HG03460 (cell line): ENCODE results near the gene ADCY1.
"Not testable (repeated sequence)": the region's sequence is repeated elsewhere in the genome, so short reads cannot be mapped to it uniquely, and the experiment has no call there.

ENCODE experiments used
- ATAC-seq: cut with Tn5 transposase; IDR thresholded peaks from one replicate; pipeline ENCODE4 v1.9.1; 2021; ENCODE audit not compliant: unreplicated experiment

The ADCY1 gene

GRCh38 chr7:45573661-45574415, at the start of gene ADCY1:
Gene ADCY1, plus strand, starts transcription at chr7:45574368. Its CDS starts 176 bp downstream, at chr7:45574544.
- ATAC-seq: no peak

DNA sequence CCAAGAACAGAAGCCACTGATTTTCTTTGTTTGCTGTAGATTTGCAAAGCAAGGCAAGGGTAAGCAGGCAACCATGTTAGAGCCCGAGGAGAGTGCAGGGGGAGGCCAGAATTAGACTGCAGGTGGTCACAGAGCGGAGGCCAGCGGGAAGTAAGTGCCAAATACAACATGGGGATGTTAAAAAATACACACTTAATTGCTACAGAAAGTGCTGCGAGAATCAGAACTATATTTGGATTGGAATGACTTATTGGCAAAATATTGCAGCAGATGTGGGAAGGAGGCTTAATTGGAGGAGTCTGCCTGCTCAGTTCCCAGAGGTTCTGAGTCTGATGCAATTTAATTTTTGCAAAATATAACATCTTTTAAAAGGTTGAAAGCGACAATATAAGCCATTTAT, 49.7 kb upstream of the ADCY1 start:
- no peak for ATAC-seq

DNA sequence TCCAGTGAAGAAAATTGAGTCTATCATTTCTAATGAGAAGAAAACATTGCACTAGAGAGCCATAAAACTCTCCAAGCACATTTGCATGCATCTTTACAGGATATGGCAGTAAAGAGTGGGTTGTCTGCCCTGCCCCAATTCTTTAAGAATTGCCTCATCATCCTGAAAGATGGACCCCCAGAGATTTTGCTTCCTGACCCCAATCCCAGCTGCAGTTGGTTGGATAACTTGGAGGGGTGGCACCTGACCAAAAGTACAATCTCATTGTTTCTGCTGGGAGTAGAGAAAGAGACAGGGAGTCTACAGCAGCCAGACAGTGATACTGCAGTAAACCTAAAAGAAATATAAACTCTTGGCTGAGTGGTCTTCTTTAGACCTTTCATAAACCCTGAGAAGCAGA, 49.1 kb upstream of the ADCY1 start:
- no peak for ATAC-seq

DNA sequence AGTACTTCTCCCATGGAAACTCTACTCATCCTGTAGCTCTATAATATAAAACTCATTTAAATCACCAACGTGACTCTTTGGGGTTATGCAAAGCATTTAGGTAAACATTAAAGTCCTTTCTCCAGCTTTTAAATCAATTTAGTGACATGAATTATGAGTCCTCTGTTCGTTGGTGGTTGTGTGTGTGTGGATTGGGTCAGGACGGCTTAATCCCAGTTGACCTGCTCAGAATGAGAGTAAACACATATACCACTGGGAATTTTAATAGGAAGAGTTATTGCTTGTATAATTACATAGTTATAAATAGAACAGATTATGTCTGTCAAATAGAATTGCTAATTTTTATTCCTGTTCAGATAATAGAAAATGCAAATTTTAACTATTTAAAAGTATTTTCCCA, 30.7 kb upstream of the ADCY1 start:
- ATAC-seq: no peak

GRCh38 chr7:45545105-45545710, 29.0 kb upstream of the ADCY1 start:
- ATAC-seq: not testable (repeated sequence)

- ATAC-seq: not testable (repeated sequence)
Observed at GRCh38 chr7:45548917-45549316, 25.3 kb upstream of the ADCY1 start.

- ATAC-seq: no peak
Observed at GRCh38 chr7:45563401-45563800, 10.8 kb upstream of the ADCY1 start.

DNA sequence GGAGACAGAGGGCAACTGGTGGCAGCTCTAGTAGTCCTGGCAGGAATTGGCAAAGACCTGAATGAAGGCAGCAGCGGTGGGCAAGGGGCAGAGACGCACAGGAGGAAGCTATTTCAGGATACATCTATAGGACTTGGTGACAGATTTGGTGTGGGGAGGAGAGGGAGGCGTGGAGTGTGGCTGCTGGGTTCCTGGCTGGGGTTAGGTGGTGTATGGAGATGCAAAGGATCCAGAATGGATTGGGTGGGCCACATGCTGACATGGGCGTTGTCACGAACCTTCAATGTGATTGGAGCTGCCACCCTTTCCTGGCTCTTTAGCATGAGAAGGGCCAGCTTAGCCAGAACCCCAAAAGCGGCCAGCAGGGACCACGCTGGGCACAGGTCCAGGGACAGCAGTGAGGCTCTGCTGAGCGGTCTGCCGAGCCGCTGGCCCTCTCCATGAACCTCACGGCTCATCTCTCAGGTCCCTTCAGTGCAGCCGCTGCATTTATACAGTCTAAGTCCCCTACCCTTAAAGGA, 10.2 kb upstream of the ADCY1 start:
- ATAC-seq: no peak

GRCh38 chr7:45564485-45564884, 9.7 kb upstream of the ADCY1 start:
- no peak for ATAC-seq

- no peak for ATAC-seq
Observed at GRCh38 chr7:45564886-45565455, 9.2 kb upstream of the ADCY1 start.

DNA sequence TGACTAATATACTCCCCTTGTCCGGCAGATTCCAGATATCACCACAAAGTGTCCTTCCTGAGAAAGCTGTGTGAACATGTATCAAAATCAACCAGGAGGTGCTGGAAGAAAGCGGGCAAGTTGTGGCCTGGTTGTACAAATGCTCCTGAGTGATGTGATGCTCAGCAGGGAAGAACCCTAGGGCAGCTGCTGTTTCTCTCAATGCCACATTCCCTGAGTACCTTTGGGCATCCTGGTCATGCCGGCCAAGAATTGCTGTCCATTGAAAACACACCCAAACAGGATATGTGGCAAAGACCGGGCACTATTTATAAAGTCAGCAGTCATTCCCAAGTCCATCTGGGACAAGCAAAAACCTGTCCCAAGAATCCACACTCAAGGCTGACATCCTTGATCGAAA, 7.8 kb upstream of the ADCY1 start:
- no peak for ATAC-seq

GRCh38 chr7:45566961-45567360, 7.2 kb upstream of the ADCY1 start:
- ATAC-seq: no peak

DNA sequence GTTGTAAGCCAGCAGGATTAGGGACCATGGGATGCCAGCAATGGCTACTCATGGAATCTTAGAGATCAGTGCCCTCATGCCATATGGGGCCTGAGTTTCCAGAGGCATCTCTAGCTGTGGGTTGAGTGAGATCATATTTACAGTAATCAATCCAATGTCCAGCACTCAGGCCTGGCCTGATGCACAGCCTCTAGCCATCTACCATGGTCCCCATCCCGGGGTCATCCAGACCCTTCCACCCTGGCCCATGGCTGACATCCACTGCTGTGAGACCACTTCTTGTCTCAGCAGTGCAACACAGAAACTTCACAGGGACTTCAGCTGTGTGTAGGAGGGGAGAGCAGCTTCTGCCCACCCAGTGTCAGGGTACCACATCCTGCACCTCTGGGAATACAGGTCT, 6.5 kb upstream of the ADCY1 start:
- no peak for ATAC-seq

- ATAC-seq: no peak
Observed at GRCh38 chr7:45568536-45569289, 5.5 kb upstream of the ADCY1 start.

GRCh38 chr7:45569290-45569685, 4.9 kb upstream of the ADCY1 start:
- ATAC-seq: no peak

GRCh38 chr7:45570797-45571196, 3.4 kb upstream of the ADCY1 start:
- no peak for ATAC-seq

- no peak for ATAC-seq
Observed at GRCh38 chr7:45573204-45573603, 964 bp upstream of the ADCY1 start.

GRCh38 chr7:45574416-45574668, 174 bp downstream of the ADCY1 start:
- ATAC-seq: no peak

DNA sequence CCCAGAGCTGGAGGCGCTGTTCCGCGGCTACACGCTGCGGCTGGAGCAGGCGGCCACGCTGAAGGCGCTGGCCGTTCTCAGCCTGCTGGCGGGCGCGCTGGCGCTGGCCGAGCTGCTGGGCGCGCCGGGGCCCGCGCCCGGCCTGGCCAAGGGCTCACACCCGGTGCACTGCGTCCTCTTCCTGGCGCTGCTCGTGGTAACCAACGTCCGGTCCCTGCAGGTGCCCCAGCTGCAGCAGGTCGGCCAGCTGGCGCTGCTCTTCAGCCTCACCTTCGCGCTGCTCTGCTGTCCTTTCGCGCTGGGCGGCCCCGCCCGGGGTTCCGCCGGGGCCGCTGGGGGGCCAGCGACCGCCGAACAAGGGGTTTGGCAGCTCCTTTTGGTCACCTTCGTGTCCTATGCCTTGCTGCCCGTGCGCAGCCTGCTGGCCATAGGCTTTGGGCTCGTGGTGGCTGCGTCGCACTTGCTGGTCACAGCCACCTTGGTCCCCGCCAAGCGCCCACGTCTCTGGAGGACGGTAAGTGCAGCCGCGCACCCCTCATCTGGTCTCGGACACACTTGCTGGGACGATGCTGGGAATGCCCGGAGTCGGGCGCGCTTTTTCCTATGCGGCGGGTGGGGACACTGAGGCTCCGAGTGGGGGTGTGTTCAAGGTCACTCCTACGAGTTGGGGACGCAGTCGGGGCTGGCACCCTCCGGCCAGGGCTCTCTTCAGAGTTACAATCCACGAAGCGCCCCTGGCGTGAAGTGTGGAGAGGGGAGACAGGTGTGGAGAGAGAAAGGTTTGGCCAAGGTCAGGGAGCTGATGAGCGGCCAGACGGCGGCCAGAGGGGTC, 717 bp downstream of the ADCY1 start:
- no peak for ATAC-seq

DNA sequence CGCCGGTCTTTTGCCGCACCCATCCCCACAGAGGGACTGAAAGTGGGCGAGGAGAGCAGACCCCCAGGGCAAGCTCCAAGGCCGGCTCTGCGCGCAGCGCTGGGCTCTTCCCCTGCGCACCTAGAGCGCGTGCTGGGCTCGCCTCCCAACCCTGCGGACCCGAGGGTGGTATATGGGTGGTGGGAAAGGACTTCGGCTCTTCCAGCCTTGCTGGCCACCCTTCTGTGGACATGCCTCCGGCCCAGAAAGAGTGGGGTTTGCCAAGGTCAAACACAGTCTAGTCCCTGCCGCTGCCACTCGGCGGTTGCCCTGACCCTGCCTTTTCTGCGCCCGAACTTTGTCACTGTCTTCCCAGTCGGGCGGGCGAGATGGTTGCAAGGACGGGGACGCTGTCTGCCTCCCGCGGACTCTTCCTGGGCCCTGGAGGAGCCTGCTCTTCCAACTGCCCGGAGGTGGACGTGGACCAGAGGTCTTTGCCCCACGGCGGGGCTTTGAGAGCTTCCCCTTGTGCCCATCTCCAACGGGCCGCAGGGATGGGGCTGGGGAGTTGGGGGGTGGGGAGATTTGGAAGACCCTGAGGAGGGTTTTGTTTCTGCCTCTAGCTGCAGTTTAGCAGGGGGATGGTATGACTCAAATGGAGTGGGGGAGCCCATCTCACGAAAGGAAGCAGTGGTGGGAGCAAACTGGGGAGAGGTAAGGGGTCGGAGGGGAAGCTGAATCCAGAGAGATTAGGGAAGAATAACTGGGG, 1.5 kb downstream of the ADCY1 start:
- ATAC-seq: no peak
